Prostate gland (tissue), 2 donors: ENCODE data around the gene EIF5B. TPM values are rescaled to one million over a fixed set of nuclear protein-coding genes. Genes with fewer than 3 reads are reported as not detected.

Experiments
- DNase-seq: peaks from one replicate; pipeline ENCODE4 v3.0.0-alpha.2; 2019; ENCODE audit warnings: low spot score
- H3K27ac ChIP-seq, 2 donors: fragments of 200-600 bp; sonication (generic); 2 replicates each; pipeline ENCODE4 v1.5.1; 2017 to 2019
- H3K27me3 ChIP-seq: fragments of 200-600 bp; sonication (generic); replicated peaks from 2 replicates; pipeline ENCODE4 v1.5.1; 2019; ENCODE audit not compliant: insufficient read depth
- H3K36me3 ChIP-seq, 2 donors: fragments of 200-600 bp; sonication (generic); 1 replicate in 1 of 2; 2 replicates in 1 of 2; pipeline versions ENCODE4 v1.5.1 to v1.8.1; 2017 to 2019
- H3K4me1 ChIP-seq: fragments of 200-600 bp; sonication (generic); replicated peaks from 2 replicates; pipeline ENCODE4 v1.5.1; 2019
- H3K4me3 ChIP-seq, 2 donors: fragments of 200-600 bp; sonication (generic); 2 replicates each; pipeline ENCODE4 v1.5.1; 2017 to 2019
- H3K9me3 ChIP-seq: fragments of 200-600 bp; sonication (generic); 2 replicates; pipeline ENCODE4 v1.5.1; 2017
- POLR2A ChIP-seq: fragments of 450-650 bp; IDR thresholded peaks from one replicate; pipeline ENCODE4 v1.6.1; 2016; ENCODE audit warnings: antibody characterized with exemption, mild to moderate bottlenecking
- POLR2AphosphoS5 ChIP-seq: sonication (generic); formaldehyde crosslinking; IDR thresholded peaks from one replicate; pipeline ENCODE4 v1.6.1; 2017; ENCODE audit warnings: antibody characterized with exemption
- WGBS: methylation state at CpG from one replicate; pipeline ENCODE4 v1.1.5; 2018; 5-methylcytosine and 5-hydroxymethylcytosine counted together
- intact Hi-C: fragments of 100-400 bp; cut with DNase I; formaldehyde crosslinking; loops from one replicate; pipeline ENCODE4 v1.14.2; 2022
- total RNA-seq, 2 donors: library from RNA; depleted of rRNA; stranded (reverse); fragments of >200 nt; gene quantifications; one replicate each; pipeline ENCODE4 v1.1.0, GENCODE V29; 2016
- TF ChIP-seq, protein P1 (sequence below), 4 experiments: fragments of 200-600 bp in 2 of 4; fragments of 450-650 bp in 2 of 4; sonication (generic) in 2 of 4; IDR thresholded peaks; 1 replicate in 3 of 4; 2 replicates in 1 of 4; pipeline ENCODE4 v1.5.1; 2016 to 2019; ENCODE audit warnings: antibody characterized with exemption in 4 of 4, mild to moderate bottlenecking in 2 of 4, moderate library complexity in 2 of 4

Gene EIF5B
- total RNA-seq, 2 donors from 2014 or later = 24.0 to 40.5 TPM

DNA sequence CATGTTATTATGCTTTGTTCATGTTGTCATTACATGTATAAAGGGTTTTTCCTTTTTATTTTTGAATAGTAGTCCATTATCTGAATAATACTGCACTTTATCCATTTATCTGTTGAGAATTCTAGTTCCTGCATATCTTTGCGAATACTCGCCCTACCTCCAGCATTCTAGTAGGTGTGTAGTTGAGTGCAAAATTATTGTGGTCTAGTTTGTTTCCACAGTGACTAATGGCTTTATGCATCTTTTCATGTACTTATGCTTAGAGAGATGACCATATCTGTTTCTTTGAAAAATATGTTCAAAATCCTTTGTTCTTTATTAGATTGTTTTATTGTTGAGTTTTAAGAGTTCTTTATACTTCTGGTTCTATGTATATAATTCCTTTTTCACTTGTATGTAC, 48.8 kb downstream of the EIF5B start:
- 98% methylated on average over 2 of the region's 2 CpGs for WGBS
- TF ChIP-seq, protein P1, sequence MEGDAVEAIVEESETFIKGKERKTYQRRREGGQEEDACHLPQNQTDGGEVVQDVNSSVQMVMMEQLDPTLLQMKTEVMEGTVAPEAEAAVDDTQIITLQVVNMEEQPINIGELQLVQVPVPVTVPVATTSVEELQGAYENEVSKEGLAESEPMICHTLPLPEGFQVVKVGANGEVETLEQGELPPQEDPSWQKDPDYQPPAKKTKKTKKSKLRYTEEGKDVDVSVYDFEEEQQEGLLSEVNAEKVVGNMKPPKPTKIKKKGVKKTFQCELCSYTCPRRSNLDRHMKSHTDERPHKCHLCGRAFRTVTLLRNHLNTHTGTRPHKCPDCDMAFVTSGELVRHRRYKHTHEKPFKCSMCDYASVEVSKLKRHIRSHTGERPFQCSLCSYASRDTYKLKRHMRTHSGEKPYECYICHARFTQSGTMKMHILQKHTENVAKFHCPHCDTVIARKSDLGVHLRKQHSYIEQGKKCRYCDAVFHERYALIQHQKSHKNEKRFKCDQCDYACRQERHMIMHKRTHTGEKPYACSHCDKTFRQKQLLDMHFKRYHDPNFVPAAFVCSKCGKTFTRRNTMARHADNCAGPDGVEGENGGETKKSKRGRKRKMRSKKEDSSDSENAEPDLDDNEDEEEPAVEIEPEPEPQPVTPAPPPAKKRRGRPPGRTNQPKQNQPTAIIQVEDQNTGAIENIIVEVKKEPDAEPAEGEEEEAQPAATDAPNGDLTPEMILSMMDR (IDR thresholded peaks at IDR 0.05) = no peak
- TF ChIP-seq POLR2AphosphoS5 = no peak
- no peak for TF ChIP-seq POLR2A
- H3K27me3 ChIP-seq = no peaks in the 10 kb centered on the region
- no peaks in the 10 kb centered on the region for H3K4me1 ChIP-seq
- no peaks in the 10 kb centered on the region for H3K36me3 ChIP-seq
- intact Hi-C loops = no loop called here
- no peak overlapping the region for H3K27ac ChIP-seq
- no peaks in the 10 kb centered on the region for H3K9me3 ChIP-seq
- no peak overlapping the region for H3K4me3 ChIP-seq
- no peak for DNase-seq

GRCh38 chr2:99388892-99389291, 51.7 kb downstream of the EIF5B start:
- no peak overlapping the region for H3K27ac ChIP-seq
- TF ChIP-seq POLR2AphosphoS5 = no peak
- TF ChIP-seq POLR2A = no peak
- TF ChIP-seq, protein P1 (IDR thresholded peaks at IDR 0.05) = no peak
- no peaks in the 10 kb centered on the region for H3K4me1 ChIP-seq
- H3K36me3 ChIP-seq = no peaks in the 10 kb centered on the region
- no peaks in the 10 kb centered on the region for H3K27me3 ChIP-seq
- H3K9me3 ChIP-seq = no peaks in the 10 kb centered on the region
- H3K4me3 ChIP-seq = no peak overlapping the region
- 69% methylated on average over 2 of the region's 2 CpGs for WGBS
- intact Hi-C loops = no loop called here
- DNase-seq = no peak

DNA sequence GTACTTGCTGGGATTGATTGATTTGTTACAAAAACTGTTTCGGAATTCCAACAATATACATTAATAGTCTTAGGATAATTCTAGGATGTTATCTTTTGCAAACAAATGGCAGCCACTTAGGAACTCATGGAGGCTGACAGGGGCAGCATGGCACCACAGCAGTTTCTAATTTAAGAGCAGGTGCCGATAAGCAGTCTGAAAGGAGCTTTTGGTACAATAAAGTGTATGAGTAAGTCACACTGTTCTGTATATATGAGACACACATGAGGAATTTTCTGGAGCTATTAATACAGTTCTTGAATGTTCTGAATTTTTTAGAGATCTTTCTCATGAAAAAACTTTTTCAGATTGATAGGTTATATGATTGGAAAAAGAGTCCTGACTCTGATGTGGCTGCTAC, 52.2 kb downstream of the EIF5B start:
- WGBS = 38% methylated on average over 2 of the region's 2 CpGs
- Histone ChIP-seq H3K4me3 (no peak overlapping the region), H3K27ac (no peak overlapping the region), H3K36me3 (no peaks in the 10 kb centered on the region), H3K9me3 (no peaks in the 10 kb centered on the region), H3K27me3 (no peaks in the 10 kb centered on the region), H3K4me1 (no peaks in the 10 kb centered on the region)
- TF ChIP-seq, protein P1 (IDR thresholded peaks at IDR 0.05) = no peak
- no peak for TF ChIP-seq POLR2A
- no peak for TF ChIP-seq POLR2AphosphoS5
- intact Hi-C loops = no loop called here
- DNase-seq = no peak

DNA sequence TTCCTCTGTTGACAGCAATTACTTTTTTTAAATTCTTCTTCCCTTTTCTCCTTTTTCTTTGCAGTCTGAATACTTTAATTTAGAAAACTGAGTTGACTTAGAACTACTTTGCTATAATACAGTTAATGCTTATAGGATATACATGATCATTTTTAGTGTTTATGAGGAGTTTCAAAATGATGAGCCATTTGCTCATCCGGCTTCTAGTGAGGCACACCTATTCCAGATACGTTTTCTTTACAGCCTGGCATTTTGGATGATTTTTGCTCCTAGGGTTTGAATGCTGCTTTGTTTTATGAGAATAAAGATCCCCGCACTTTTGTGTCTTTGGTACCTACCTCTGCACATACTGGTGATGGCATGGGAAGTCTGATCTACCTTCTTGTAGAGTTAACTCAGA, 52.8 kb downstream of the EIF5B start:
- Histone ChIP-seq H3K27ac (no peak overlapping the region), H3K27me3 (no peaks in the 10 kb centered on the region), H3K4me1 (no peaks in the 10 kb centered on the region), H3K36me3 (no peaks in the 10 kb centered on the region), H3K4me3 (no peak overlapping the region), H3K9me3 (no peaks in the 10 kb centered on the region)
- WGBS = 93% methylated on average over 3 of the region's 3 CpGs
- TF ChIP-seq, protein P1 (IDR thresholded peaks at IDR 0.05) = no peak
- TF ChIP-seq POLR2AphosphoS5 = no peak
- no peak for TF ChIP-seq POLR2A
- no peak for DNase-seq
- intact Hi-C loops = no loop called here

DNA sequence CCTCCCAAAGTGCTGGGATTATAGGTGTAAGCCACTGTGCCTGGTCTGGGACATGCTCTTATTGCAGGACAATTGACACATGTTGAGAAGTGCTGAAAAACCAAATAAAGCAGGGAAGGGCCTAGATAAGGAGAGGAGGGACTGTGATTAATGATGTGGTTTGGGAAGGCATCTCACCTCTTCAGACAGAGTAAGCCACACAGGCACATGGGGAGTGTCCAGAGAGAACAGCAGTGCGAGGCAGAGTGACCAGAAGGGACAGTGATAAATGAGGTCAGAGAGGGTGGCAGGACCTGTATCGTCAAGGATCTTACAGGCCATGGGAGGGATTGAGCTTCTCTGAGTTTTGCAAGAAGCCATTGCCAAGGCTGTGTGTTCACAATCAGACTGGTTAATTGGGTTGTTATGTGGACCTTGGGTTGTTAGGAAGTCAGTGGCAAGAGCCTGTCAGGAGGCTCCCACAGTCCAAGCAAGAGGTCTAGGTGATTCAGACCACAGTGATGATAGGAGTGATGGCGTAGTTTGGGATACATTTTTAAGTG, 58.5 kb downstream of the EIF5B start:
- no peaks in the 10 kb centered on the region for H3K4me1 ChIP-seq
- H3K36me3 ChIP-seq = peaks cover 0 to 5% of the 10 kb centered on the region in 2 donors
- peak overlapping the region in 1 of 2 donors; percentile 42 for H3K27ac ChIP-seq
- H3K9me3 ChIP-seq = no peaks in the 10 kb centered on the region
- no peak overlapping the region for H3K4me3 ChIP-seq
- DNase-seq = no peak
- WGBS = 77% methylated on average over 3 of the region's 3 CpGs
- intact Hi-C loops = no loop called here
- TF ChIP-seq POLR2A (no peak), POLR2AphosphoS5 (no peak)
- TF ChIP-seq, protein P1 (IDR thresholded peaks at IDR 0.05) = no peak
- H3K27me3 ChIP-seq = no peaks in the 10 kb centered on the region
